HFF-Myc (cell line): ENCODE data around the gene MCF2.

Experiments
- DNase-seq: peaks from one replicate; pipeline ENCODE4 v3.0.0-alpha.2; 2011; ENCODE audit warnings: low read depth; ENCODE audit errors: extremely low read depth
- H3K4me3 ChIP-seq: replicated peaks from 2 replicates; pipeline ENCODE4 v1.5.1; 2011; ENCODE audit warnings: low read depth, mild to moderate bottlenecking, control low read depth, low read length
- CTCF ChIP-seq: IDR thresholded peaks from 2 replicates; pipeline ENCODE4 v1.5.1; 2012; ENCODE audit warnings: mild to moderate bottlenecking, low read depth, low read length, control low read depth; ENCODE audit errors: missing control alignments

The MCF2 gene

GRCh38 chrX:139542652-139543051 is 165.3 kb downstream of the MCF2 start:
- no peak for TF ChIP-seq CTCF
- H3K4me3 ChIP-seq, result no peak overlapping the region
- DNase-seq, result no peak

GRCh38 chrX:139538907-139539790 is 168.8 kb downstream of the MCF2 start:
- H3K4me3 ChIP-seq, result no peak overlapping the region
- DNase-seq, result no peak
- no peak for TF ChIP-seq CTCF

GRCh38 chrX:139533444-139533843 is 174.5 kb downstream of the MCF2 start:
- no peak for DNase-seq
- no peak for TF ChIP-seq CTCF
- H3K4me3 ChIP-seq, result no peak overlapping the region

- TF ChIP-seq CTCF, result no peak
- no peak for DNase-seq
- no peak overlapping the region for H3K4me3 ChIP-seq
Measured at GRCh38 chrX:139532834-139533233, 175.1 kb downstream of the MCF2 start.
